ENCODE measurements around the gene CLTA. TPM values are rescaled to one million over a fixed set of nuclear protein-coding genes. Genes with fewer than 3 reads are reported as not detected.

The CLTA gene
- total RNA-seq, 2 donors from 2014 or later, result 221 to 240 TPM

DNA sequence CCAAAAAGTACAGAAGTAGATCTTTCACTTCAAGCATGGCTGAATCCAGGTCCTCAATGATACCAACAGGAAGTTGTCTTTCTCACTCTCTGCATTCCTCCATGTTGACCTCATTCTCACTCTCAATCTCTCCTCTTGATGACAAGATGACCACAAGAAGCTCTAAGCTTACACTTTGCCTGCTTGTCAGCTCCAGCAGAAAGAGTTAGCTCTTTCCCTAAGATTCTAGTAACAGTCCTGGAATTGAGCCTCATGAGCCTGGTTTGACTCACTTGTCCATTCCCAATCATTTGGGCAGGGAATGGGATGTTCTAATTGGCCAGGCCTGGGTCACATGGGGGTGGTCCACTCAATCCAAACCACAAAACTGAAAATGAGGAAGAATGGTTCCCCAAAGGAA lies 3.3 kb upstream of the CLTA start:
- H3K9me3 Mint-ChIP-seq, result peaks cover 5% of the 10 kb centered on the region
- H3K36me3 Mint-ChIP-seq (ENCODE audit: low read depth), result no peaks in the 10 kb centered on the region
- H3K36me3 ChIP-seq (ENCODE audit: control insufficient read depth, insufficient read depth, low read length), result no peaks in the 10 kb centered on the region
- no peak overlapping the region for H3K27ac ChIP-seq (ENCODE audit: low read depth, low read length)
- no peak overlapping the region for H3K4me3 ChIP-seq (ENCODE audit: low read length)
- peaks cover 9% of the 10 kb centered on the region for H3K4me1 ChIP-seq (ENCODE audit: control insufficient read depth, insufficient read depth, low read length)
- H3K4me1 Mint-ChIP-seq, result peaks cover 33% of the 10 kb centered on the region
- DNase-seq, result no peak
- peak overlapping the region; percentile 12 for H3K9ac ChIP-seq (ENCODE audit: extremely low read depth, low read length, poor library complexity, severe bottlenecking)
- H3K27me3 Mint-ChIP-seq (ENCODE audit: insufficient read depth), result no peaks in the 10 kb centered on the region
- peak overlapping the region; percentile 69 for H3K27ac Mint-ChIP-seq
- no peak overlapping the region for H3K4me3 Mint-ChIP-seq
- H3K27me3 ChIP-seq (ENCODE audit: control insufficient read depth, insufficient read depth, low read length, poor library complexity, severe bottlenecking), result no peaks in the 10 kb centered on the region
- TF ChIP-seq, protein P1, sequence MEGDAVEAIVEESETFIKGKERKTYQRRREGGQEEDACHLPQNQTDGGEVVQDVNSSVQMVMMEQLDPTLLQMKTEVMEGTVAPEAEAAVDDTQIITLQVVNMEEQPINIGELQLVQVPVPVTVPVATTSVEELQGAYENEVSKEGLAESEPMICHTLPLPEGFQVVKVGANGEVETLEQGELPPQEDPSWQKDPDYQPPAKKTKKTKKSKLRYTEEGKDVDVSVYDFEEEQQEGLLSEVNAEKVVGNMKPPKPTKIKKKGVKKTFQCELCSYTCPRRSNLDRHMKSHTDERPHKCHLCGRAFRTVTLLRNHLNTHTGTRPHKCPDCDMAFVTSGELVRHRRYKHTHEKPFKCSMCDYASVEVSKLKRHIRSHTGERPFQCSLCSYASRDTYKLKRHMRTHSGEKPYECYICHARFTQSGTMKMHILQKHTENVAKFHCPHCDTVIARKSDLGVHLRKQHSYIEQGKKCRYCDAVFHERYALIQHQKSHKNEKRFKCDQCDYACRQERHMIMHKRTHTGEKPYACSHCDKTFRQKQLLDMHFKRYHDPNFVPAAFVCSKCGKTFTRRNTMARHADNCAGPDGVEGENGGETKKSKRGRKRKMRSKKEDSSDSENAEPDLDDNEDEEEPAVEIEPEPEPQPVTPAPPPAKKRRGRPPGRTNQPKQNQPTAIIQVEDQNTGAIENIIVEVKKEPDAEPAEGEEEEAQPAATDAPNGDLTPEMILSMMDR (conservative IDR thresholded peaks at IDR 0.05), result no peak
- H3K9me3 ChIP-seq (ENCODE audit: control insufficient read depth, low read length), result no peaks in the 10 kb centered on the region

DNA sequence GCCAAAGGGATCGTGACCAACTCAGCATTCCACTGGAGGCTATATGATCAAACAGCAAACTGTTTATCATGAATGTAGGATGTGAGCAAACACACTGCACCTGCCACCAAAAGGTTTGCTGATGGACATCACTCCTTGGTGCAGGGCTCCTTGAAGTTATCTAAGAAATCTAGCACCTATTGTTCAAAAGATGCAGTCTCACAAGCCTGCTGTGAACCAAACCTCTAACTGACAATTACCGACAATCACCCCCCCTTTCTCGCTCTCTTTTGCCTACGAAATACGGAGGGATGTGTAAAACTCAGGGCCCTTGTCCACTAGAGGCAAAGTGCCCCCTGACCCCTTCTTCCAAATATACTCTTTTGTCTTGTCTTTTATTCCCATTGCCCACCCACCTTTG lies 2.5 kb upstream of the CLTA start:
- peak overlapping the region; percentile 21 for H3K9ac ChIP-seq (ENCODE audit: extremely low read depth, low read length, poor library complexity, severe bottlenecking)
- H3K27me3 ChIP-seq (ENCODE audit: control insufficient read depth, insufficient read depth, low read length, poor library complexity, severe bottlenecking), result no peaks in the 10 kb centered on the region
- no peaks in the 10 kb centered on the region for H3K36me3 ChIP-seq (ENCODE audit: control insufficient read depth, insufficient read depth, low read length)
- H3K4me1 ChIP-seq (ENCODE audit: control insufficient read depth, insufficient read depth, low read length), result peaks cover 14% of the 10 kb centered on the region
- TF ChIP-seq, protein P1 (conservative IDR thresholded peaks at IDR 0.05), result no peak
- Mint-ChIP-seq H3K9me3 (peaks cover 3% of the 10 kb centered on the region), H3K36me3 (ENCODE audit: low read depth) (no peaks in the 10 kb centered on the region), H3K4me3 (no peak overlapping the region), H3K27me3 (ENCODE audit: insufficient read depth) (no peaks in the 10 kb centered on the region), H3K4me1 (peaks cover 39% of the 10 kb centered on the region), H3K27ac (peak overlapping the region; percentile 69)
- no peaks in the 10 kb centered on the region for H3K9me3 ChIP-seq (ENCODE audit: control insufficient read depth, low read length)
- H3K4me3 ChIP-seq (ENCODE audit: low read length), result no peak overlapping the region
- DNase-seq, result peak; percentile 63
- WGBS, 2 experiments (ENCODE audit: insufficient coverage in 1 of 2, insufficient read length in 1 of 2), result 49 to 55% methylated on average over 2 to 5 of the region's 5 CpGs
- no peak overlapping the region for H3K27ac ChIP-seq (ENCODE audit: low read depth, low read length)

DNA sequence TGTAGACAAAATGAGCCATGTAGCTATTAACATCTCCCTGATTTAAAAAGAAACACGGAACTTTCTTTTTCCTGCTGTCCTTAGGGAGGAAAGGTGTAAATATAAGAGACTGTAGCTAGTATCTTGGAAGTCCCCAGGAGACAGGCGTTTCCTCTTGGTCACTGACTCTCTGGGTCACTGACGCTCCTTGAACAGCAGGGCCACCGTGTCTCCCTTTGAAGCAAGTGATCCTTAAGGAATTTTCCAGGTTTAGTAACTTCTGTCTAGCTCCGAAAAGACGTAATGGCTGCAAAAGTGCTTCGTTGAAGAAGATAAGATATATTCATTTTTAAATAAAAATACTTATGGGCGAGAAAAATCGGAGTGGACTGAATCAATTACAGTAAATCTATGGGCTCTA lies 745 bp upstream of the CLTA start:
- H3K9ac ChIP-seq (ENCODE audit: extremely low read depth, low read length, poor library complexity, severe bottlenecking), result peak overlapping the region; percentile 94
- Mint-ChIP-seq H3K9me3 (peaks cover under 1% of the 10 kb centered on the region), H3K4me1 (peaks cover 50% of the 10 kb centered on the region), H3K27ac (peak overlapping the region; percentile 89), H3K4me3 (peak overlapping the region; percentile 90), H3K36me3 (ENCODE audit: low read depth) (peaks cover 13% of the 10 kb centered on the region), H3K27me3 (ENCODE audit: insufficient read depth) (no peaks in the 10 kb centered on the region)
- H3K36me3 ChIP-seq (ENCODE audit: control insufficient read depth, insufficient read depth, low read length), result peaks cover 11% of the 10 kb centered on the region
- TF ChIP-seq, protein P1 (conservative IDR thresholded peaks at IDR 0.05), result no peak
- WGBS, 2 experiments (ENCODE audit: insufficient coverage in 1 of 2, insufficient read length in 1 of 2), result 12 to 27% methylated on average over 3 to 8 of the region's 9 CpGs
- no peak for DNase-seq
- H3K9me3 ChIP-seq (ENCODE audit: control insufficient read depth, low read length), result no peaks in the 10 kb centered on the region
- H3K27me3 ChIP-seq (ENCODE audit: control insufficient read depth, insufficient read depth, low read length, poor library complexity, severe bottlenecking), result no peaks in the 10 kb centered on the region
- H3K27ac ChIP-seq (ENCODE audit: low read depth, low read length), result no peak overlapping the region
- peaks cover 14% of the 10 kb centered on the region for H3K4me1 ChIP-seq (ENCODE audit: control insufficient read depth, insufficient read depth, low read length)
- H3K4me3 ChIP-seq (ENCODE audit: low read length), result peak overlapping the region; percentile 98

Data from endodermal cell (in vitro differentiated cells).